Colonic mucosa (tissue), 4 donors: ENCODE data around the gene CFAP77. TPM values are rescaled to one million over a fixed set of nuclear protein-coding genes. Genes with fewer than 3 reads are reported as not detected.

Source experiments
- DNase-seq: peaks from one replicate; pipeline ENCODE4 v3.0.0-alpha.2; 2020
- H3K27ac ChIP-seq: fragments of 200-600 bp; one replicate; pipeline ENCODE4 v1.8.0; 2021
- H3K27me3 ChIP-seq: fragments of 200-600 bp; one replicate; pipeline ENCODE4 v1.8.0; 2021
- H3K36me3 ChIP-seq: fragments of 200-600 bp; one replicate; pipeline ENCODE4 v1.8.0; 2021
- H3K4me1 ChIP-seq: fragments of 200-600 bp; one replicate; pipeline ENCODE4 v1.8.0; 2021; ENCODE audit warnings: mild to moderate bottlenecking
- H3K4me3 ChIP-seq: fragments of 200-600 bp; one replicate; pipeline ENCODE4 v1.8.0; 2021
- H3K9ac ChIP-seq, 2 donors: one replicate each; pipeline ENCODE4 v1.7.0; 2013; ENCODE audit warnings: control low read depth in 2 of 2, low read depth in 2 of 2, low read length in 2 of 2
- H3K9me3 ChIP-seq: fragments of 200-600 bp; one replicate; pipeline ENCODE4 v1.8.0; 2021
- intact Hi-C: fragments of 100-400 bp; cut with DNase I; formaldehyde crosslinking; loops from one replicate; pipeline ENCODE4 v1.14.1; 2022
- total RNA-seq, 2 donors: library from RNA; stranded (reverse); fragmentation: NEBNext Ultra II Directional in 1 of 2; extraction: Animal tissue kit (Norgen Biotek cat#: 25700) in 1 of 2; gene quantifications; one replicate each; pipeline ENCODE4 v1.2.1, GENCODE V29; 2021
- TF ChIP-seq, protein P1 (sequence below): fragments of 200-600 bp; IDR thresholded peaks from one replicate; pipeline ENCODE4 v1.8.0; 2022; ENCODE audit warnings: antibody characterized with exemption, mild to moderate bottlenecking
- donor health status: healthy.
- donor health status: DM: no; HTN: no; CAD: no.
- donor health status: DM: no; HTN: no; CAD: no.

The CFAP77 gene
- total RNA-seq, 2 donors from 2014 or later, result not detected

DNA sequence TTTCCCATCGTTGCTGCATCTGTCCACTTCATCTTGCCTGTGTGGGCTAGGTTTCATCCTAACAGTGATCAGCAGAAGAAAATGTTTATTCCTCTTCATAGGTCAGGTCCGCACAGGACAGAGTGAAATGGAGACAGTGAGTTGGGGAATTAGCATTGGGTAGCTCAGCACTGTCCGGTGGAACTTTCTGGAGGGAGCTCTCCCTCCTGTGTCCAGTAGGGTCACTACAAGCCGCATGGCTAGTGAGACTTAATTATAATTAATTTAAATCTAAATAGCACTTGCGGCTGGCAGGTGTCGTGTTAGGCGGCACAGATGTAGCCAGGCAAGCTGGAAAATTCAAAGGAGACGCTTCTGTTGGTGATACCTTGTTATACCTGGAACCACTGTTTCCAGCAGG lies 48.4 kb downstream of the CFAP77 start:
- intact Hi-C loops, result no loop called here
- H3K27me3 ChIP-seq, result no peaks in the 10 kb centered on the region
- TF ChIP-seq, protein P1, sequence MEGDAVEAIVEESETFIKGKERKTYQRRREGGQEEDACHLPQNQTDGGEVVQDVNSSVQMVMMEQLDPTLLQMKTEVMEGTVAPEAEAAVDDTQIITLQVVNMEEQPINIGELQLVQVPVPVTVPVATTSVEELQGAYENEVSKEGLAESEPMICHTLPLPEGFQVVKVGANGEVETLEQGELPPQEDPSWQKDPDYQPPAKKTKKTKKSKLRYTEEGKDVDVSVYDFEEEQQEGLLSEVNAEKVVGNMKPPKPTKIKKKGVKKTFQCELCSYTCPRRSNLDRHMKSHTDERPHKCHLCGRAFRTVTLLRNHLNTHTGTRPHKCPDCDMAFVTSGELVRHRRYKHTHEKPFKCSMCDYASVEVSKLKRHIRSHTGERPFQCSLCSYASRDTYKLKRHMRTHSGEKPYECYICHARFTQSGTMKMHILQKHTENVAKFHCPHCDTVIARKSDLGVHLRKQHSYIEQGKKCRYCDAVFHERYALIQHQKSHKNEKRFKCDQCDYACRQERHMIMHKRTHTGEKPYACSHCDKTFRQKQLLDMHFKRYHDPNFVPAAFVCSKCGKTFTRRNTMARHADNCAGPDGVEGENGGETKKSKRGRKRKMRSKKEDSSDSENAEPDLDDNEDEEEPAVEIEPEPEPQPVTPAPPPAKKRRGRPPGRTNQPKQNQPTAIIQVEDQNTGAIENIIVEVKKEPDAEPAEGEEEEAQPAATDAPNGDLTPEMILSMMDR, result no peak

DNA sequence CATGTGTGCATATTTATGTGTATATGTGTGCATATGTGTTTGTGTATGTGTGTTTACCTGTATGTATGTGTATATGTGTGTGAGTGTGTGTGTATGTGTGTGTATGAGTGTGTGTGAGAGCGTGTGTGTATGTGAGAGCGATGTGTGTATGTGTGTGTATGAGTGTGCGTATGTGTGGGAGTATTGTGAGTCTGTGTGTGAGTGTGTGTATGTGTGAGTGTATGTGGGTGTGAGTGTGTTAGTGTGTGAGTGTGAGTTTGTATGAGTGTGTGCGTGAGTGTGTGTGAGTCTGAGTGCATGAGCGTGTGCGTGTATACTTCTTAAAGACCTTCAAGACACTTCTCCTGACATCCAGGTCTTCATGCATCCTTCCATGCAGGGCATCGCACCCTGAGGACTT lies 49.6 kb downstream of the CFAP77 start:
- no peak overlapping the region for H3K4me3 ChIP-seq
- H3K36me3 ChIP-seq, result no peaks in the 10 kb centered on the region
- H3K27me3 ChIP-seq, result no peaks in the 10 kb centered on the region
- H3K4me1 ChIP-seq, result no peaks in the 10 kb centered on the region
- no peak overlapping the region for H3K9ac ChIP-seq
- no peaks in the 10 kb centered on the region for H3K9me3 ChIP-seq
- no peak overlapping the region for H3K27ac ChIP-seq
- intact Hi-C loops, result no loop called here
- TF ChIP-seq, protein P1, result no peak
- no peak for DNase-seq

More for the DNA sequence above, 48.4 kb downstream of the CFAP77 start:
- H3K36me3 ChIP-seq, result no peaks in the 10 kb centered on the region
- no peaks in the 10 kb centered on the region for H3K9me3 ChIP-seq
- no peak for DNase-seq
- no peak overlapping the region for H3K27ac ChIP-seq
- no peak overlapping the region for H3K9ac ChIP-seq
- H3K4me1 ChIP-seq, result no peaks in the 10 kb centered on the region
- H3K4me3 ChIP-seq, result no peak overlapping the region

DNA sequence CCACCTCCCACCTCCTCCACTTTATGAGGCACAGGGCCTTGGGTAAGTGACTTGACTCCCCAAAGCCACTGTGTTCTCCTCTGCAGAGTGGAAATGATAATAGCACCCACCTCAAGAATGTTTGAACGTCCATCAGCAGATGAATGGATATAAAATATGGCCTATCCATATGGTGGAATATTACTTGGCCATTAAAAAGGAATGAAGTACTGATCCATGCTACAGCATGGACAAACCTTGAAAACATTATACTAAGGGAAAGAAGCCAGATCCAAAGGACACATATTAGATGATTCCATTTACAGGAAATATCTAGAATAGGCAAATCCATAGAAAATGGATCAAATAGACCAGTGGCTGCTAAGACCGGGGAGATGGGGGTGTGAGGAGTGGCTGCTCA lies 50.2 kb downstream of the CFAP77 start:
- Histone ChIP-seq H3K9ac (no peak overlapping the region), H3K36me3 (no peaks in the 10 kb centered on the region), H3K27ac (no peak overlapping the region), H3K27me3 (no peaks in the 10 kb centered on the region), H3K9me3 (no peaks in the 10 kb centered on the region), H3K4me1 (no peaks in the 10 kb centered on the region), H3K4me3 (no peak overlapping the region)
- TF ChIP-seq, protein P1, result no peak
- no peak for DNase-seq
- intact Hi-C loops, result no loop called here

DNA sequence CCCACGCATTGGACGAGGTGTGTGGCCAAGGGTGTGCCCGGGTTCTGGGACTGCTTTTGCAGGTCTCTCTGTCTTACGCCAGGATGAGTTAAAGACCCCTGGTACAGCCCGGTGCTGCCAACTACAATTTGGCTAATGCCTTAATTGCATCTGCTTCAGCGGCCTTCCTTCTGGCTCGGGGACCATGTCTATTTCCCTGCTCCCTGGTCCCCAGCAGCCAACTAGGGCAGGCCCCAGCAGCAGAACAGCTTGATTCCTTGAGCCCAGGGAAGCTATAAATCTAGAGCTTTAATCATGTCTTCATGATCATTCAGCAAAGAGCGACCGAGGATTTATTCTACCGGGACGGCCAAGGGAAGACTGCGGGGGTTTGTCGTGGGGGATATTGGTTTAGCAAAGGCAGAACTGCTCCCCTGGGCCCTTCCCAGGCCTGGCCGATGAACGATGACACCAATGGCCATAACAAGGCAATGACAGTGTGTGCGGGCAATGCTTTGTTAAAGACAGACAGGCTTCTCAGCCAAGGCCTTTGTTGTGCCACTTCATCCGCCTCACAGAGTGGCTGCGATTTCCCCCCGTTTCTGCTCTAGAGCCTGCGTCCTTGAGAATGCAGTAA lies 51.4 kb downstream of the CFAP77 start:
- H3K4me1 ChIP-seq, result no peaks in the 10 kb centered on the region
- TF ChIP-seq, protein P1, result no peak
- H3K9ac ChIP-seq, result no peak overlapping the region
- H3K9me3 ChIP-seq, result no peaks in the 10 kb centered on the region
- H3K4me3 ChIP-seq, result no peak overlapping the region
- intact Hi-C loops, result no loop called here
- H3K36me3 ChIP-seq, result no peaks in the 10 kb centered on the region
- H3K27me3 ChIP-seq, result no peaks in the 10 kb centered on the region
- H3K27ac ChIP-seq, result no peak overlapping the region
- DNase-seq, result no peak

DNA sequence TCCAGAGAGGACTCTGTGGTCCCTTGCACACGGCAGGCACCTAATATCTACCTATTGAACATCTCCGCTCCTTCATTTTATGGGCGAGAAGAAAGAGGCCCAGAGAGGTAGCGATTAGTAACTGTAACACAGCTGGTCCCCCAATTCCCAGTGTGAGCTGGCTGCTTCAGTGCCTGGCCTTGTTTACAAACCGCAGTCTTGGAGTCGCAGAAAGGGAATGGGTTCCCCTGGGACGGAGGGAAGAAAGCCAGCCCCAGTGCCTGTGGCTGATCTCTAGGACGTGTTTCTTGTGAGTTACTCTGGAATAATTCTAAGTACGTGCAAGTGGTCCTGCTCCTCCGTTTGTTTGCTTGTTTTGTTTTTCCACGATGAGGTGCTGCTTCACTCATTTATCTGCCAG lies 52.0 kb downstream of the CFAP77 start:
- DNase-seq, result no peak
- Histone ChIP-seq H3K36me3 (no peaks in the 10 kb centered on the region), H3K9ac (no peak overlapping the region), H3K9me3 (no peaks in the 10 kb centered on the region), H3K27ac (no peak overlapping the region), H3K27me3 (no peaks in the 10 kb centered on the region), H3K4me1 (no peaks in the 10 kb centered on the region), H3K4me3 (no peak overlapping the region)
- TF ChIP-seq, protein P1, result no peak
- intact Hi-C loops, result no loop called here
